Right cardiac atrium (tissue), 5 donors: ENCODE measurements around the gene CROCC2. TPM values are rescaled to one million over a fixed set of nuclear protein-coding genes. Genes with fewer than 3 reads are reported as not detected.
A peak's percentile ranks its signal among the peaks of the same experiment; 100 is the strongest.

Source experiments
- ATAC-seq, 2 donors: fragments of 200-7000 bp; cut with Tn5 transposase; one replicate each; pipeline versions ENCODE4 v1.8.0 to v1.9.1; 2020; ENCODE audit warnings: moderate library complexity in 2 of 2, mild to moderate bottlenecking in 1 of 2
- DNase-seq, 3 donors: peaks; one replicate each; pipeline ENCODE4 v3.0.0-alpha.2; 2020
- H3K27ac ChIP-seq: one replicate; pipeline ENCODE4 v1.5.1; 2013; ENCODE audit warnings: mild to moderate bottlenecking, low read length, control low read depth, moderate library complexity
- H3K27me3 ChIP-seq: one replicate; pipeline ENCODE4 v1.6.1; 2013; ENCODE audit not compliant: control insufficient read depth, insufficient read depth
- H3K4me1 ChIP-seq: one replicate; pipeline ENCODE4 v1.6.1; 2013; ENCODE audit warnings: low read length; ENCODE audit not compliant: control insufficient read depth, insufficient read depth
- H3K4me3 ChIP-seq: one replicate; pipeline ENCODE4 v1.5.1; 2013; ENCODE audit warnings: low read length, control low read depth
- H3K9me3 ChIP-seq: one replicate; pipeline ENCODE4 v1.6.1; 2013; ENCODE audit warnings: low read length; ENCODE audit not compliant: control insufficient read depth
- WGBS: extraction: QIAGEN DNeasy Blood & Tissue Kit; methylation state at CpG from one replicate; pipeline ENCODE4 v1.1.7; 2013; 5-methylcytosine and 5-hydroxymethylcytosine counted together
- intact Hi-C, 4 donors: fragments of 100-400 bp; cut with DNase I; formaldehyde crosslinking; loops; one replicate each; pipeline versions ENCODE4 v1.11.0 to v1.14.0; 2022 to 2023
- polyA plus RNA-seq: library from polyadenylated mRNA; stranded (reverse); fragments of 200-250 nt; gene quantifications from one replicate; pipeline ENCODE4 v1.2.3, GENCODE V29; 2013
- total RNA-seq, 4 donors: library from RNA; stranded (reverse); fragmentation: NEBNext Ultra II Directional; extraction: Animal tissue kit (Norgen Biotek cat#: 25700); gene quantifications; one replicate each; pipeline ENCODE4 v1.2.1, GENCODE V29; 2021
- donor health status: healthy with polysubstance abuse.
- donor health status: DM: no; HTN: yes; CAD: no.
- donor health status: DM: no; HTN: no; CAD: no.
- donor health status: DM: no; HTN: yes; CAD: no; lungs with severe emphysema.
- donor health status: DM: yes; HTN: yes; CAD: no.

CROCC2 gene
- total and polyA plus RNA-seq, 5 donors: 0.03 TPM; not detected in 4

DNA sequence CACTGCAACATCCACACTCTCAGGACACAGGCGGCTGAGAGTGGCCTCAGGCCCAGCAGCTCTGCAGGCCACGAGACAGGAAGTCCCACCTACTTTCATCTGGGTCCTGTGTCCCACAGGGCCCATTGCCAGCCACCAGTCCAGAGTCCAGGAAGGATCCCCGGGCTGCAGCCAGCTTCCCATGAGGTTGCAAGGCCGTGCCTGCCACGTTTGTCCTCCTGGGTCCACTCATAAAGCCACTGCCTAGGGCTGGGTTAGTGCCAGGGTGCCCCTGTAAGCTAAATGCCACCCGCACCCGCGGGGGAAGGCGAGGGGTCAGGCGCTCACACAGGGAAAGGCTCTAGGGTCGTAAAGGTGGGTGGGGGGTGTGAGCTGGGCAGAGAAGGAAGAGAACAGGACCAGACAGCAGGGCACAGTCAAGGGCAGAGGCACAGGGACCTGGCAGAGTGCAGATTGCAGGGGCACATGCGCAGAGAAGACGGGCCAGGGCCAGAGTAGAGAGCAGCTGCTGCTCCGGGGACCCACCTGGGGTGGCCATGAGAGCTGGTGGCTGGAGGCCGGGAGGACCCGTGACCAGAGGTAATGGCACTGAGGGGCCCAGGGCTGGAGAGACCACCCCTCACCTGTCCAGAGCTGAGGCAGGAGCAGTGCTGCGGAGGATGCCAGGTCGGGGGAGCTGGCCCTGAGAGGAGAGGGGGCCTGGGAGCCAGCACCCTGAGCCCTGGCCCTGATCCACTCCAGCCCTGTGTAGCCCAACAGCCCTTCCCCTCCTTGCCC is 29.5 kb upstream of the CROCC2 start:
- peak in 2 of 3 donors; percentile 39 to 59 for DNase-seq
- Histone ChIP-seq H3K27ac (no peak overlapping the region), H3K4me3 (no peak overlapping the region), H3K27me3 (no peaks in the 10 kb centered on the region), H3K9me3 (no peaks in the 10 kb centered on the region), H3K4me1 (no peaks in the 10 kb centered on the region)
- 74% methylated on average over 18 of the region's 18 CpGs for WGBS
- intact Hi-C loops: no loop called here
- peak in 1 of 2 donors; percentile 30 for ATAC-seq

DNA sequence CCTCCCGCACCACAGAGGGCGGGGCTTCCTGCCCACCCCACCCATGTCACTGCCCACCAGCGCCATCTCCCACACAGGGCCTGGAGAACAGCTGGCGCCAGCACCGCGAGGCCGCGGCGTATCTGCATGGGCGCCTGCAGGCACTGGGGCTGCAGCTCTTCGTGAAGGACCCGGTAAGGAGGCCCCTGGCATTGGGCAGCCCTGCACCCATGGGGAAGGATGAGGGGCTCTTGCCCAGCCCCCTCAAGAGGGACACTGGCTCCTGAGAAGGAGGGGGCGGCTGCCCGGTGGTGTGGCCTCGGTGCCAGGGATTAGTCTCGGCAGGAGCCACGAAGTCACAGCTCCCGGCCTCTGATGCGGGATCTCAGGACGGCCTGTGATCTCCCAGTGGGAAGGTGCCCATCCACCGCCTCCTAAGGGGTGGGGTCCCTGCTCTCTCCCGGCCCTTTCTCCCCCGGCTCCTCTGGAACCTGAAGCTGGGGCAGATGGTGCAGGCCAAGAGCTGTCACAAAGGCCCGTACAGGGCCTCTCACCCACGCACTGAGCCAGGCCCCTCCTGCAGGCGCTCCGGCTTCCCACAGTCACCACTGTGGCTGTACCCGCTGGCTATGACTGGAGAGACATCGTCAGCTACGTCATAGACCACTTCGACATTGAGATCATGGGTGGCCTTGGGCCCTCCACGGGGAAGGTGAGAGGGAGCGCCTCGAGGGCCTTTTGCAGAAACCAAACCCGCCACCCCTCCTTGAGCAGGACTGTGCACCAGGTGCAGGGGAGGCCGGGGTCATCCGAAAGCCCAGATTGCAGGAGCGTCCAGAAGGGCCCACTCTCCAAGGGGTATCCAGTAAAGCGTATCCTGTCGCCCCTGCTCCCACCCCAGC is 28.4 kb upstream of the CROCC2 start:
- H3K4me1 ChIP-seq: no peaks in the 10 kb centered on the region
- no peak overlapping the region for H3K27ac ChIP-seq
- no peaks in the 10 kb centered on the region for H3K27me3 ChIP-seq
- no peak overlapping the region for H3K4me3 ChIP-seq
- intact Hi-C loops: no loop called here
- 88% methylated on average over 40 of the region's 40 CpGs for WGBS
- no peaks in the 10 kb centered on the region for H3K9me3 ChIP-seq
- DNase-seq: peak in 2 of 3 donors; percentile 36 to 38
- ATAC-seq: no peak

GRCh38 chr2:240878341-240878936 is 27.7 kb upstream of the CROCC2 start:
- DNase-seq (peak in 2 of 3 donors; percentile 39 to 43), ATAC-seq (no peak)
- no peaks in the 10 kb centered on the region for H3K27me3 ChIP-seq
- 85% methylated on average over 18 of the region's 18 CpGs for WGBS
- no peaks in the 10 kb centered on the region for H3K9me3 ChIP-seq
- intact Hi-C loops: no loop called here
- H3K4me3 ChIP-seq: no peak overlapping the region
- H3K27ac ChIP-seq: no peak overlapping the region
- no peaks in the 10 kb centered on the region for H3K4me1 ChIP-seq

GRCh38 chr2:240879105-240879504 is 27.0 kb upstream of the CROCC2 start:
- Histone ChIP-seq H3K4me1 (no peaks in the 10 kb centered on the region), H3K27ac (no peak overlapping the region), H3K4me3 (no peak overlapping the region), H3K9me3 (no peaks in the 10 kb centered on the region), H3K27me3 (no peaks in the 10 kb centered on the region)
- ATAC-seq (no peak), DNase-seq (peak in 2 of 3 donors; percentile 16 to 18)
- 74% methylated on average over 7 of the region's 7 CpGs for WGBS
- intact Hi-C loops: no loop called here

GRCh38 chr2:240881913-240882312 is 24.2 kb upstream of the CROCC2 start:
- no peaks in the 10 kb centered on the region for H3K9me3 ChIP-seq
- no peak overlapping the region for H3K4me3 ChIP-seq
- no peaks in the 10 kb centered on the region for H3K4me1 ChIP-seq
- no peak for ATAC-seq
- no peaks in the 10 kb centered on the region for H3K27me3 ChIP-seq
- 58% methylated on average over 6 of the region's 6 CpGs for WGBS
- no peak for DNase-seq
- intact Hi-C loops: no loop called here
- no peak overlapping the region for H3K27ac ChIP-seq

GRCh38 chr2:240884221-240884620 is 21.9 kb upstream of the CROCC2 start:
- Histone ChIP-seq H3K9me3 (no peaks in the 10 kb centered on the region), H3K27ac (no peak overlapping the region), H3K27me3 (no peaks in the 10 kb centered on the region), H3K4me3 (no peak overlapping the region), H3K4me1 (no peaks in the 10 kb centered on the region)
- intact Hi-C loops: no loop called here
- DNase-seq: peak in 2 of 3 donors; percentile 21 to 30
- 82% methylated on average over 2 of the region's 2 CpGs for WGBS
- no peak for ATAC-seq

- no peak overlapping the region for H3K27ac ChIP-seq
- no peaks in the 10 kb centered on the region for H3K27me3 ChIP-seq
- H3K4me1 ChIP-seq: no peaks in the 10 kb centered on the region
- intact Hi-C loops: no loop called here
- H3K4me3 ChIP-seq: no peak overlapping the region
- 76% methylated on average over 3 of the region's 3 CpGs for WGBS
- DNase-seq: no peak
- ATAC-seq: no peak
- H3K9me3 ChIP-seq: no peaks in the 10 kb centered on the region
Measured at GRCh38 chr2:240884745-240885144, 21.4 kb upstream of the CROCC2 start.

- 39% methylated on average over 1 of the region's 1 CpG for WGBS
- Histone ChIP-seq H3K27ac (no peak overlapping the region), H3K4me3 (no peak overlapping the region), H3K4me1 (no peaks in the 10 kb centered on the region), H3K27me3 (no peaks in the 10 kb centered on the region), H3K9me3 (no peaks in the 10 kb centered on the region)
- intact Hi-C loops: no loop called here
- peak in 1 of 3 donors; percentile 27 for DNase-seq
- no peak for ATAC-seq
Measured at GRCh38 chr2:240885566-240885965, 20.6 kb upstream of the CROCC2 start.

DNA sequence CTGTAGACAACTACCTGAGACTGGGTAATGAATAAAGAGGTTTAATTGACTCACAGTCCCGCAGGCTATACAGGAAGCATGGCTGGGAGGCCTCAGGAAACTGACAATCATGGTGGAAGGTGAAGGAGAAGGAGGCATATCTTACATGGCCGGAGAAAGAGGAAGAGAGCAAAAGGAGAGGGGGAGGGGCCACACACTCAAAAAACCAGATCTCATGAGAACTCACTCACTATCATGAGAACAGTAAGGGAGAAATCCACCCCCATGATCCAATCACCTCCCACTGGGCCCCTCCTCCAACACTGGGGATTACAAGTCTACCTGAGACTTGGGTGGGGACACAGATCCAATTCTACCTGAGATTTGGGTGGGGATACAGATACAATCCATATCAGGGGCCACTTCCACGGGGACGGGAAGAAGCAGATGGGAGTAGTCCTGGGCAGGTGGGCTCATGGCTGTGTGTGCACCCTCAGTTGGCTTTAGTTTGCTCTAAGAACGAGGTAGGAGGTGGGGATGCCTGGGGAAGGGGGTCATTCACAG is 20.0 kb upstream of the CROCC2 start:
- Histone ChIP-seq H3K4me3 (no peak overlapping the region), H3K4me1 (no peaks in the 10 kb centered on the region), H3K27ac (no peak overlapping the region), H3K27me3 (no peaks in the 10 kb centered on the region), H3K9me3 (no peaks in the 10 kb centered on the region)
- DNase-seq (peak in 1 of 3 donors; percentile 11), ATAC-seq (no peak)
- 79% methylated on average over 5 of the region's 5 CpGs for WGBS
- intact Hi-C loops: no loop called here

DNA sequence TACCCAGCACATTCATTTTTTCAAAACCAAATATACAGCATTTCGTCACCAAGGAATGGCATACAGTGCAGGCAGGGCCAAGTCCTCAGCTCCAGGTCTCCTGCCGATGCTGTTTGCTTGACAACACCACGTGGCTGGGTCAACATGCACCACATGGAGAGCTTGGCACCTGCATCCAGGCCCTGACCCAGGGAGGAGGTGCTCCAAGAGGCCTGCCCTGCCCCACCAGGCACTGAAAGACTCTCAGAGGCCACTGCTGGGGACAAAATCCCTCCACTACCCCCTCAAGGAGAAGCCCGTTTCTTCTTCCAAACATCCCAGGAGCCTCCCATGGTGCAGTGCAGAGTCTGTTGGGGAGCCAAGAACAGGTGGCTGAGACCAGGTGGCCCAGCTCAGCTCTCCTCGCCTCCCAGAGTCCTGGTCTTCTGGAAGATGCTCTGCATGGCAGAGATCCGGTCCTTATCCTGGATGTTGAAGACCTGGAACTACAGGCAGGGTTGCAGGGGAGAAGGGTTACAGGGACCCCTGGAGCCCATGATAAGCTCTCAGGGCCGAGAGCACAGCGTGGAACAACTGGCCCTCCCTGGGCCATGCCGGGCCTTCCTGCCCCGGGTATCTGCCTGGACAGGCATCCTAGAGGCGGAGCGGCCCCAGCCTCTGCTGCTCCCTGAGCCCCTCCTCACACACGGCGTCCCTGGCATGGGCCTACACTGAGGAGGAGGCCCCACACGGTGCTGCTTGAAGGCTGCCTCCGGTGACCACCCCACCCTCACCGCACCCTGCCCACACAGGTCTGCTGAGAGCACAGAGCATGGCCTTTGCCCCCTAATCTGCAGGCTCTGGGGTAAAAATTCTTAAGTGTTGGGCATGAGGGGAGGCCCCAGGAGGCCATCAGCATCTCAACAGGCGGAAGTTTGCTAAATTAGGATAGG is 19.2 kb upstream of the CROCC2 start:
- peak in 2 of 3 donors; percentile 16 to 49 for DNase-seq
- no peak for ATAC-seq
- H3K4me1 ChIP-seq: no peaks in the 10 kb centered on the region
- H3K4me3 ChIP-seq: no peak overlapping the region
- intact Hi-C loops: no loop called here
- H3K9me3 ChIP-seq: no peaks in the 10 kb centered on the region
- no peak overlapping the region for H3K27ac ChIP-seq
- no peaks in the 10 kb centered on the region for H3K27me3 ChIP-seq
- 77% methylated on average over 18 of the region's 18 CpGs for WGBS
